ENCODE measurements around the gene CRIP3.
"Not testable (repeated sequence)": the region's sequence is repeated elsewhere in the genome, so short reads cannot be mapped to it uniquely, and the experiment has no call there.

CRIP3 gene

GRCh38 chr6:43306086-43306485 is 2.5 kb downstream of the CRIP3 start:
- DNase-seq (ENCODE audit: low read depth in 2 of 2): no peak

- no peak for DNase-seq (ENCODE audit: low read depth in 2 of 2)
Observed at GRCh38 chr6:43304882-43305281, 3.7 kb downstream of the CRIP3 start.

DNA sequence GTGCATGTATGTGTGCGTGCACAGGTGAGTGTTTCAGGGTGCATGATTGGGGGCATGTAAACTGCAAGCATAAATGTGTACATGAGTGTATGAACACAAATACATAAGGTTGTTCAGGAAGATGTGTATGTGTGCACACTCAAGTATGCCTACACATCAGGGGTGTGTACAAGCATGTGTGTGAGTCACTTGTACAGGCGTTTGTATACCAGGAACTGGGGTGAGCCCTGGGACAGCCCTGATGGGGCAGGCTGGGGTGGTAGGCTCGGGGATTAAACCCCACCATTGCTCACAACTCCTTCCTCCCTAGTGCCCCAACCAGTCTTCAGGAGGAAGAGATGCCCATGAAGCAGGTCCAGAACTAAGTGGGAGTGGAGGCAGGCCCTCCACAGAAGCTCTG is 4.3 kb downstream of the CRIP3 start:
- no peak for DNase-seq (ENCODE audit: low read depth in 2 of 2)

GRCh38 chr6:43303751-43304331 is 4.8 kb downstream of the CRIP3 start:
- DNase-seq (ENCODE audit: low read depth in 2 of 2): no peak

GRCh38 chr6:43303006-43303405 is 5.6 kb downstream of the CRIP3 start:
- DNase-seq (ENCODE audit: low read depth in 2 of 2): not testable (repeated sequence)

GRCh38 chr6:43302126-43302525 is 6.5 kb downstream of the CRIP3 start:
- DNase-seq (ENCODE audit: low read depth in 2 of 2): no peak

- no peak for DNase-seq (ENCODE audit: low read depth in 2 of 2)
Observed at GRCh38 chr6:43301081-43301870, 7.3 kb downstream of the CRIP3 start.

DNA sequence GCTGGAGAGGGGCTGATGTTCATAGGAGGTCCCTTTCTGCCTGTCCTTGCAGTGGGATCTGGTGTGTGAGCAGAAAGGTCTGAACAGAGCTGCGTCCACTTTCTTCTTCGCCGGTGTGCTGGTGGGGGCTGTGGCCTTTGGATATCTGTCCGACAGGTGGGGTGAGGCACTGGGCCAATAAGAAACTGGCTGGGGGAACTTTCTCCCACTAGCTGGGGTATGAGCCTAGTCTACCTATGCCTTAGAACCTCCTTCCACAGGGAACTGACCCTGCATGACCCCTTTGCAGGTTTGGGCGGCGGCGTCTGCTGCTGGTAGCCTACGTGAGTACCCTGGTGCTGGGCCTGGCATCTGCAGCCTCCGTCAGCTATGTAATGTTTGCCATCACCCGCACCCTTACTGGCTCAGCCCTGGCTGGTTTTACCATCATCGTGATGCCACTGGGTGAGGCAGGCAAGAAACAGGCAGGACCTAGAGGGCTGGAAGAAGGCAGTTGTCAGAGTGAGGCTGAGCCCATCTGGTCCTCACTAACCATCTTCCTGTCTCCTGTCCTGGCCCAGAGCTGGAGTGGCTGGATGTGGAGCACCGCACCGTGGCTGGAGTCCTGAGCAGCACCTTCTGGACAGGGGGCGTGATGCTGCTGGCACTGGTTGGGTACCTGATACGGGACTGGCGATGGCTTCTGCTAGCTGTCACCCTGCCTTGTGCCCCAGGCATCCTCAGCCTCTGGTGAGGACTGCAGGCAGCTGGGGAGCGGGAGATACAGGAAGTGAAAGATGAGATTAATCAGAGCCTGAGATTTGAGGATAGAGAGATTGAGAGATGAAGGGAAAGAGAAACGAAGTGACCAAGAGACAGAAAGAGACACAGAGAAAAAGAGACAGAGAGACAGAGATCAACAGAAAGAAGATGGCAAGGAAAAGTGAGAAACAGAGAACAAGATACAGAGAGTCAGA is 9.0 kb downstream of the CRIP3 start:
- DNase-seq (ENCODE audit: low read depth in 2 of 2): no peak

GRCh38 chr6:43298565-43299337 is 9.9 kb downstream of the CRIP3 start:
- DNase-seq (ENCODE audit: low read depth in 2 of 2): no peak

- no peak for DNase-seq (ENCODE audit: low read depth in 2 of 2)
Observed at GRCh38 chr6:43297644-43298564, 10.7 kb downstream of the CRIP3 start, which contains the start of gene SLC22A7. Gene SLC22A7, plus strand, starts transcription at chr6:43298260. Its CDS starts 99 bp downstream, at chr6:43298359.

DNA sequence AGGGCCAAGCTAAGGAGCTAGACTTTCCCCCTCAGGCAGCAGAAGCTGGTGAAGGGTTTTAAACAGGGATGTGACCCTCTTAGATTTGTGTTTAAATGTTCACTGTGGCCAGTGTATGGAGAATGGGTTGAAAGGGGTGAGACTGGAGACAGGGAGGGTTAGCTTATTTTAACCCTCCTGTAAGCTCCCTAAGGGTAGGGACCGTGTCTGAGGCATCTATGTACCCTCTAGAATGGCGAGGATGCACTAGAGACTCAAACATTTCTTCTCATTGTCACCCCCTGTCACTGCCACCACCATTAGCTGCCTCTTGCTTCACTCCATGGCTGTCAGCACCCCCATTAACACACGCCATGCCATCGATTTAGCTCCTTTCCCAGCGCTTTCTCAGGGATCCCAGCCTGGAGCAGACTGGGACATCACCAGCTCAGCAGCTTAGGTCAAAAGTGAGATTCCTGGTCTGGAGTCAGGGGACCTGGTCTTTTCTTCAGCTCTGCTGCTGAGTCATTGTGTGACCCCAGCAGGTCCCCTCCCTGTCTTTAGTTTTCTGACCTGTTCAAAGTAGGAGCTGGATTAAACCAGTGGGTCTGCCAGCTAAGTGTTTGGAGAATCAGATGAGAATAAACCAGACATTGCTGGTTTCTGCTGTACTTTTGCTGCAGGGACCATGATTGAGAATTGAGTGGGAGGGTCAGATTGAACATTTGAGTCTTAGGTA is 11.7 kb downstream of the CRIP3 start:
- DNase-seq (ENCODE audit: low read depth in 2 of 2): no peak

- DNase-seq (ENCODE audit: low read depth in 2 of 2): no peak
Observed at GRCh38 chr6:43295456-43295855, 13.2 kb downstream of the CRIP3 start.

GRCh38 chr6:43294536-43294935 is 14.1 kb downstream of the CRIP3 start:
- no peak for DNase-seq (ENCODE audit: low read depth in 2 of 2)

- no peak for DNase-seq (ENCODE audit: low read depth in 2 of 2)
Observed at GRCh38 chr6:43293698-43294097, 14.9 kb downstream of the CRIP3 start.

GRCh38 chr6:43292763-43293318 is 15.8 kb downstream of the CRIP3 start:
- no peak for DNase-seq (ENCODE audit: low read depth in 2 of 2)

DNA sequence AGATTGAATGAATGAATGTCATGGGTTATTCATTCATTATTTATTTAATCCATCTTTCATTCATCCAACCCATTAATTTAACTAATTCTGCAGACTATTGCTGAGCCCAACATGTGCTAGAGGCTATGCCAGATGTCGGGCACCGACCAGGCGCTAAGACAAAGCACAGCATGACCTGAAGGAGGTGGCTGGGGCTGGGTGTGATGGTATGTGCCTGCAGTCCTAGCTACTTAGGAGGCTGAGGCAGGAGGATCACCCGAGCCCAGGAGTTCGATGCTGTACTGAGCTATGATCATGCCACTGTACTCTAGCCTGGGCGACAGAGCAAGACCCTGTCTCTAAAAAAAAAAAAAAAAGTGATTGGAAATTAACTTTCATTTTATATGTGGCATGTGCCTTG is 16.3 kb downstream of the CRIP3 start:
- DNase-seq (ENCODE audit: low read depth in 2 of 2): no peak

DNA sequence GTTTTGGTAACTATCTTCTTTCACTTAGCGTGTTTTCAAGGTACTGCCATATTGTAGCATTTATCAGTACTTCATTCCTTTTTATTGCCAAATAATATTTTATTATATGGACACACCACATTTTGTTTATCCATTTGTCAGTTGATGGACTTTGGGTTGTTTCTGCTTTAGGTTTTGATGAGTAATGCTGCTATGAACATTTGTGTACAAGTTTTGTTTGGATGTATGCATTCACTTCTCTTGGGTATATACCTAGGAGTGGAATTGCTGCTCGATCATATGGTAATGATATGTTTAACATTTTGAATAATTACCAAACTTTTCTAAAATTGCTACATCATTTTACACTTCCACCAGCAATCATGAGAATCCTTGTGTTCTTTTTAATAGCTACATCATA is 16.9 kb downstream of the CRIP3 start:
- no peak for DNase-seq (ENCODE audit: low read depth in 2 of 2)

DNA sequence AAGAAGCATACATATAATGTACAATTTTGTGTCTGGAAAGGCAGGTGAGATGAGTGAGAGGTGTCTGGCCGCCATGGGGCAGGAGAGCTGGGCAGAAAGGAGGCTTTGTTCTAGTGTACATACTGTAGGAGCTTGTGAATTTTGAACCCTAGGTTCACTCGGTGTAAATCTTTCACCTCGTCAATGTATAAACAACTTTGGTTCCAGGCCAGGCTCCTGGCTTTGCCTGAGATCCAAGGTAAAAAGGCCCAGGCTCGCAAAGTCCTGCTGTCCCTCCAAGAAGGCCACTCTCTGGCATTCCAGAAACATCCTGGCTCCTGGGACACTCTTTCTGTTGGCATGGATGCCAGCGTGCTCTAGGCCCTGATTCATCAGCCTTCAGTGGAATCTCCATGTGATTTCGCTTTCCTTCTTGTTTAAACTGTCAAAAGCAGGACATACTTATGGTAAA is 17.7 kb downstream of the CRIP3 start:
- DNase-seq (ENCODE audit: low read depth in 2 of 2): no peak

DNA sequence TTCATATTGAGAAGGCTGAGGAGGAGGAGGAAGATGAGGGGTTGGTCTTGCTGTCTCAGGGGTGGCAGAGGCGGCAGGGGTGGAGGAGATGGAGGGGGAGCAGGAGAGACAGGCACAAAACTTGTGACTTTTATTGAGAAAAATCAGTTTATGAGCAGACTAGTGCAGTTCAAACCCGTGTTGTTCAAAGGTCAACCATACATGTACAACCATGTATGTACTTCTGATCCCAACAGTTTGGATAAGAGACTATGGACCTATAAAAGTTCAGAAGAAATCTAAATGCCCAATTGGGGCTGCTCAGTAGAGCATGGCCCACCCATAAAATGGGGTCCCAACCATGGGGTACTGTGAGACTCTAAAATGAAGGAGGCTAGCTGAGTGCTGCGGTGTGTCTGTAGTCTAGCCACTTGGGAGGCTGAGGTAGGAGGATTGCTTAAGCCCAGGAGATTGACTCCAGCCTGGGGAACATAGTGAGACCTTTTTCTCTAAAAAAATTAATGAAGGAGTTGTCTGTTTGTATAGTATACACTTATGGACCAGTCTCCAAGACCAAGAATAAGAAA is 18.2 kb downstream of the CRIP3 start:
- DNase-seq (ENCODE audit: low read depth in 2 of 2): no peak

All from stimulated activated CD8-positive, alpha-beta memory T cell treated with anti-CD3 and anti-CD28 coated beads, Interleukin-7, amount 100 ng/mL, for 4 hours (primary cell).